ENCODE measurements around the gene MEPCE. TPM values are rescaled to one million over a fixed set of nuclear protein-coding genes. Genes with fewer than 3 reads are reported as not detected.
"Not testable (repeated sequence)": the region's sequence is repeated elsewhere in the genome, so short reads cannot be mapped to it uniquely, and the experiment has no call there.

Gene MEPCE
- polyA plus RNA-seq (2013, experiment 1 of 2; ENCODE audit: insufficient read length), result 42.4 TPM
- polyA plus RNA-seq (2013, experiment 2 of 2; ENCODE audit: insufficient read length), result 25.2 TPM

DNA sequence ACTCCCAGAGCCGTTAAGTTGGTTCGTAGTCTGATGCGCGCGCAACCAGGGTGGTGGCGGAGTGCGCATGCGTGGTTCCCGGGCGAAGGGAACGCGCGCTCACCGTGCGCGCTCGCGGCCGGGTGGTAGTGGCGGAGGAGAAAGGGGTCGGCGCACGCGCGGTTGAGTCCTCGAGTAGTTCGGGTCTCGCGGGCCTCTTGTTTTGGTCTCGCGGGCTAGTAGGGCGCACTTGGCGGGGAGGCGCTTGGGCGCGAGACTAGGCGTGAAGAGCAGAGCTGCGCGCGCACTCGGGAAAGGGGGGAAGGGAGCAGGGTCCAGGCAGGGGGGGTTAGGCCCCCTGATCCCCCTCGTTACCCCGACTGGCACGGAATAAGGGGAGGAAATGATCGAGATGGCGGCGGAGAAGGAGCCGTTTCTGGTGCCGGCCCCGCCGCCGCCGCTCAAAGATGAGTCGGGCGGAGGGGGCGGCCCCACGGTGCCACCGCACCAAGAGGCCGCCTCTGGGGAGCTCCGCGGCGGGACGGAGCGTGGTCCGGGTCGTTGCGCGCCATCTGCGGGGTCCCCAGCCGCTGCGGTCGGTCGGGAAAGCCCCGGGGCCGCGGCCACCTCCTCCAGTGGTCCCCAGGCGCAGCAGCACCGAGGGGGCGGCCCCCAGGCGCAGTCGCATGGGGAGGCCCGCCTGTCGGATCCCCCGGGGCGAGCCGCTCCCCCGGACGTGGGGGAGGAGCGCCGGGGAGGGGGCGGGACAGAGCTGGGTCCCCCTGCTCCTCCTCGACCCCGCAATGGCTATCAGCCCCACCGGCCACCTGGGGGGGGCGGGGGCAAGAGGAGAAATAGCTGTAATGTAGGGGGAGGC lies at the start of gene MEPCE:
TSS of gene MEPCE (plus strand) at position 195 of the 856 bp plus-strand sequence. CDS start at position 383, 188 bp downstream.
- DNase-seq, result peak; percentile 97

DNA sequence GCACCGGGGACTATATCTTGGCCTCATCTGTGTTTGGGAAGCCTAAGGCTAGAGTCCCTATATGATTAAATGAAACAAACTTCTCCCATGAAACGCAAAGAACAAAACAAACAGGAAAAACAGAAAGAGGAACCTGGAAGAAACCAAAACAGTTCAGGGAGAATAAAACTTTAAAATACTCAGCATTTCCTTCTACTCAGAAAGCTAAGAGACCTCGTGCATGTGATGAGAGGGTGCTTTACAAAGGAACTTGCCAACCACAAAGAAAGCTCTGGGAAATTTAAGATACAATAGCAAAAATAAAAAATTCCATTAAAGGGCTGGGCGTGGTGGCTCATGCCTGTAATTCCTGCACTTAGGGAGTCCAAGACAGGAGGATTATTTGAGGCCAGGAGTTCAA lies 49.4 kb upstream of the MEPCE start:
- no peak for DNase-seq

- DNase-seq, result not testable (repeated sequence)
Observed at GRCh38 chr7:100381531-100382233, 47.9 kb upstream of the MEPCE start.

- DNase-seq, result not testable (repeated sequence)
Observed at GRCh38 chr7:100382234-100382853, 47.3 kb upstream of the MEPCE start.

GRCh38 chr7:100384628-100385294 lies 44.9 kb upstream of the MEPCE start:
- DNase-seq, result no peak

DNA sequence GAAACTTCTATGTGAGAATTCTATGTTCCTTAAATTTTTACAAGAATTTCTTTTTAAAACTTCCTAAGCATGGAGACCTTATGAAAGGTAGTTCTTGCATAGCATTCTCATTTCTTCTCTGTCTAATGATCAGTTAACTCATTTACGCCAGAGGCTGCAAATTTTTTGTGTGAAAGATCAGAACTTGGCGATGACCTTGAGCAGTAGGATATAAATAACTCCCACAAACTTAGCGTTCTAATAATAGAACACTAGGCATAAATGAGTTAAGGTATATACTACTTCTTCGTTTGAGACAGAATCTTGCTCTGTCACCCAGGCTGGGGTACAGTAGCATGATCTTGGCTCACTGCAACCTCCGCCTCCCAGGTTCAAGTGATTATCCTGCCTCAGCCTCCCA lies 42.7 kb upstream of the MEPCE start:
- no peak for DNase-seq

- DNase-seq, result no peak
Observed at GRCh38 chr7:100387695-100388094, 41.9 kb upstream of the MEPCE start.

GRCh38 chr7:100389437-100390088 lies 40.1 kb upstream of the MEPCE start:
- no peak for DNase-seq

- no peak for DNase-seq
Observed at GRCh38 chr7:100390286-100391009, 39.2 kb upstream of the MEPCE start.

- no peak for DNase-seq
Observed at GRCh38 chr7:100393233-100393905, 36.3 kb upstream of the MEPCE start.

GRCh38 chr7:100394077-100394476 lies 35.6 kb upstream of the MEPCE start:
- no peak for DNase-seq

- no peak for DNase-seq
Observed at GRCh38 chr7:100396421-100396982, 33.1 kb upstream of the MEPCE start.

DNA sequence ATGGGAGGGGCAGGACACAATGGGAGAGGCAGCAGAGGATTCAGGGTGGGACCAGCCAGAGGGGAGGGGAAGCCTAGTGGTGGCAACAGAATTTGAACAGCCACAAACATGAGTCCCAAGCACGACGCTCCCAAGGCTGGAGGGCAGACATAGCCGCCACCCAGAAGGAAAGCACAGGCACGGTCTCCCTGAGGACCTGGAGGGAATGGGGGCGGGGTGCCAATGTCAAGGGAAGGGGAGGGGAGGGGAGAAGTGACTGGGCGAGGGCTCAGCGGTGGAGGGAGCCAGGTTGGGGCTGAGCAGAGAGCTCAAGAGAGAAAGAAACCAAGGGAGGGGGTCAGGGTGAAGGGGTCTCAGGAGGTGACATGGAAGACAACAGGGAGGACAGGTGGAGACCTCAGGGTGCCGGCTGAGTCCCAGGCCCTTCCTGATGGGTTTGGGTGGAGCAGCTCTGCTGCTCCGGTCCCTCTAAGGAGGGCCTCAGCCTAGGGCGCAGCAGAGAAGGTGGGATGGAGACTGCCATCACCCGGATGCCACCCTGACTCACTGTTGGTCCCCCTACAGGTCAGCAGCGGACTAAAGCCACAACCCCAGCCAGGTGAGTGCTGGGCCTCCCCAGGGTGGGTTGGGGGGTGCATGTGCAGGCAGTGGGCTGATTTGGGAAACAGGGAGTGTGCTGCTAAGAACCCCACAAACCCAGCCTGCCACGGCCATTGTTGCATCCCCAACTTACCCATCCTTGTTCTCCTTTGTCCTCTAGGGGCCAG lies 32.1 kb upstream of the MEPCE start:
- DNase-seq, result no peak

GRCh38 chr7:100398239-100398638 lies 31.4 kb upstream of the MEPCE start:
- no peak for DNase-seq

DNA sequence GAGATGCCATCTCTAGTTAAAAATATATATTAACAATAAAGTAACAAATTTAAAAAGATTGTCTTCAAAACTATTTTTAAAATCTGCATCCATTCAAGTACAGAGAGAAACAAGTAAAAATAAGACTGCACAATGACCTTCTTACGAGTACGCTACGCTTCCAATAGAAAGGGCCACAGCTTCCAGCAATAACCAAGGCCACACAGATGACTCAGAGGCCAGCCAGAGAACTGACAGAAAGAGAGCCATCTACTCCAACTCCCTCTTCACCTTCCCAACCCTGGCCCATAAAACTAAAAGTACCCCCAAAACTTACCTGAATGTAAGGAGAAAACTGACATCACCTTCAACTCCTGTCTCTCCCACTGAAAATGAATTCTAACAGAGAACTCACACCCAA lies 29.6 kb upstream of the MEPCE start:
- DNase-seq, result no peak

DNA sequence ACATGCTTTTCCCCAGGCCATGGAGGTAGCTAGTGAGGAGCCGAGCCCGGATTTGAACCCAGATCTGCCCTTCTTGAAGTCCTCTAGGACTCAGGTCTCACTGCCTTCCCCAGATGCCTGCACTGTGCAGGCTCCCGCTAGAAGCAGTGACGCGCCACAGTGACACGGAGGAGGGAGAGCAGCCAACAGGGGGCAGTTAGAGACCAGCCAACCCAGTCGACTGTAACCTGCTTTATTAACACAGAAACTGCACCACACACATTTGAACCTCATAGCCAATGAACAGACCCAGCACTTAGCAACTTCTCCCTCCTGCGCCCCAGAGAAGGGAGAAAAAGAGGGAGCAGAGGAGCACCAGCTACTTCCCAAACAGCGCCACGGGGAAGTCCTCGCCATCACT lies 29.0 kb upstream of the MEPCE start:
- peak; percentile 18 for DNase-seq

GRCh38 chr7:100401811-100402210 lies 27.8 kb upstream of the MEPCE start:
- no peak for DNase-seq

DNA sequence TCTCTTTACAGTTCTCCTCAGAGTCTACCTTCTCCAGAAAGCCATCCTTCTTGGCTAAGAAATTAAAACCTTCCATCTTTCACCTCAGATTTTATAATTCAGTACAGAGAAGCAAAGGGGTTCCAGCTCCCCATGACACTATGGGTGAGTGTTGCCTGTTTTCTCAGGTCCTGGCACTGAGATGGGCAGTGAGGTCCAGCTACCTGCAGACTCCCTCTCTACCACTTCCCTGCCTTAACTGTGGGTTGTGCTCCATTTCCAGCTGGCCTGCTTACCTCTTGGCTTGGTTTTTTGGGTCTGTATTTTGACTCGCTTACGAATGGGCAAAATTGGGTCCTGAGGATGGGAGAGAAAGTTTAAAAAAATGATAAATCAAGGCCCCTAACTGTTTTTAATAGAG lies 27.4 kb upstream of the MEPCE start:
- no peak for DNase-seq

- peak; percentile 24 for DNase-seq
Observed at GRCh38 chr7:100406767-100407166, 22.9 kb upstream of the MEPCE start.
